ENCODE results near the gene EPB41L3. TPM values are rescaled to one million over a fixed set of nuclear protein-coding genes. Genes with fewer than 3 reads are reported as not detected.
A peak's percentile ranks its signal among the peaks of the same experiment; 100 is the strongest.

EPB41L3 gene
- polyA plus RNA-seq (2013, experiment 1 of 2), result 0.23 TPM
- 0.33 TPM for polyA plus RNA-seq (2013, experiment 2 of 2)

DNA sequence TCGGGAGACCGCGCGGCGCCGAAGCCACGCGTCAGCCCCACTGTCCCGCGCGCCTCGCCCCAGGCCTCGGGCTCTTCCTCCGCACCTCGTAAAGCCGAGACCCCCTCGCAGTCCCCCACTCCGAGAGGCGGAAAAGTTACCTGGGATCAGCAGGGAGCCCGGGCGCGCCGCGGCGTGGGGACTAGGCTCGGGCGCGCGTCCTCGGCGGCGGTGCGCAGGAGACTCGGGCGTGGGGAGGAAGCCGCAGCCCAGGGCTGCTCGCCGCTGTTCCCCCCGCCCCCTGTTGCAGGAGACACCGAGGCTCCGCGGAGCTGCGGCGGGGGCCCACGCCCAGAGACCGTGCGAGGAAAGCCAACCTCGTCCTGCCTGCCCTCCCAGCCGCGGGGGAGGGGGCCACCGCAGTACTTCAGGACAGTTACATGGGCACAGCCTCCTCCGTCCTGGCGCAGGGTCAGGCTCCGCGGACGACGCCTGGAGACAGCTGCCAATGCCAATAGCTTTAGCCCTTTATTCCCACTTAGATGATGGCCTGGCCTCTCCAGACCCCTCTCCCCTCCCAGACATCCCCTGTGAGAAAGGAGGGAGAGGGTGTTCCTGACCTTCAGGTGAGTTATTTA, at the start of gene EPB41L3:
Gene EPB41L3 (minus strand): TSS at position 225 of the 617 bp plus-strand sequence. CDS start 54,814 bp downstream, outside the sequence.
- Histone ChIP-seq H3K79me1 (replicated peaks; ENCODE audit: low read length, poor library complexity, severe bottlenecking) (no peaks in the 10 kb centered on the region), H3K4ac (ENCODE audit: low read depth in 1 of 2, low read length in 2 of 2) (no peak within 1 kb of the TSS), H2AK5ac (ENCODE audit: low read length, severe bottlenecking) (no peak within 1 kb of the TSS), H2BK12ac (ENCODE audit: low read length in 2 of 2) (no peak within 1 kb of the TSS), H3K27me3 (ENCODE audit: control insufficient read depth in 1 of 2, insufficient read depth in 1 of 2, low read length in 2 of 2) (peaks cover 0 to 18% of the 10 kb centered on the region in 2 experiments), H2AFZ (ENCODE audit: low read depth, low read length) (peak within 1 kb of the TSS; percentile 63), H2BK15ac (ENCODE audit: low read depth, poor library complexity, severe bottlenecking) (no peak within 1 kb of the TSS), H3K36me3 (ENCODE audit: control insufficient read depth in 1 of 2, insufficient read depth in 2 of 2, low read depth in 1 of 2, low read length in 2 of 2) (no peaks in the 10 kb centered on the region), H3K23ac (ENCODE audit: low read length in 2 of 2) (no peak within 1 kb of the TSS), H3K4me1 (ENCODE audit: control insufficient read depth, insufficient read depth, low read depth, low read length) (peaks cover 12% of the 10 kb centered on the region), H2BK120ac (ENCODE audit: low read depth, low read length) (no peak within 1 kb of the TSS), H4K91ac (ENCODE audit: low read length) (no peak within 1 kb of the TSS), H3K27ac (ENCODE audit: low read length, poor library complexity, severe bottlenecking) (no peak within 1 kb of the TSS), H2BK5ac (ENCODE audit: low read depth, low read length, poor library complexity, severe bottlenecking) (no peak within 1 kb of the TSS), H3K9ac (ENCODE audit: low read length) (peak within 1 kb of the TSS; percentile 93), H3K4me3 (ENCODE audit: insufficient read depth in 1 of 2, low read depth in 1 of 2, low read length in 2 of 2) (peak within 1 kb of the TSS; percentile 70 to 90), H4K8ac (ENCODE audit: low read length) (no peak within 1 kb of the TSS), H3K4me2 (ENCODE audit: low read length, poor library complexity, severe bottlenecking) (peak within 1 kb of the TSS; percentile 99), H3K14ac (ENCODE audit: low read length in 2 of 2) (peak within 1 kb of the TSS in 1 of 2 experiments; percentile 1), H3K9me3 (ENCODE audit: control insufficient read depth, low read length) (no peaks in the 10 kb centered on the region), H3K18ac (ENCODE audit: low read depth in 1 of 2, low read length in 2 of 2) (no peak within 1 kb of the TSS)
- DNase-seq, result no peak
- under 1% methylated on average over 33 of the region's 57 CpGs for WGBS

DNA sequence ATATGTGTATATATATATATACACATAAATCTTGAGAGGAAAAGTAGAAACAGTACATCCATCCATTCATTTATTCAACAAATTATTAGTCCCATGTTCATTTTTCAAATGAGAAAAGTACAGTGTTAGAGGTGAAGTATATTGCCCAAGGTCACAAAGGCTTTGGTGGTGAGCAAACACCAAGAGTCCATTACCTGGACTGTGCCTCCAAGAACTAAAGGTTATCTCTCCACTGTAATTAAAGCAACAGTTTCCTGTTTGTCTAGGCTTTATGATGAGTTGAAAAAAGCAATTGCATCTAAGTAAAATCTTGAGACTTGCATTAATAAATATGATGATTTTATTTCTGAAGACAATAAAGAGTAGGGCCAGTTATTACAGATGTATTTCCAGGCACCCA, 44.7 kb upstream of the EPB41L3 start:
- Histone ChIP-seq H2BK5ac (ENCODE audit: low read depth, low read length, poor library complexity, severe bottlenecking) (no peak overlapping the region), H3K4ac (ENCODE audit: low read depth in 1 of 2, low read length in 2 of 2) (no peak overlapping the region), H3K27me3 (ENCODE audit: control insufficient read depth in 1 of 2, insufficient read depth in 1 of 2, low read length in 2 of 2) (no peaks in the 10 kb centered on the region), H3K14ac (ENCODE audit: low read length in 2 of 2) (no peak overlapping the region), H3K4me3 (ENCODE audit: insufficient read depth in 1 of 2, low read depth in 1 of 2, low read length in 2 of 2) (no peak overlapping the region), H2AFZ (ENCODE audit: low read depth, low read length) (no peak overlapping the region), H3K27ac (ENCODE audit: low read length, poor library complexity, severe bottlenecking) (no peak overlapping the region), H3K79me1 (replicated peaks; ENCODE audit: low read length, poor library complexity, severe bottlenecking) (no peaks in the 10 kb centered on the region), H3K23ac (ENCODE audit: low read length in 2 of 2) (no peak overlapping the region), H2BK12ac (ENCODE audit: low read length in 2 of 2) (no peak overlapping the region), H2BK120ac (ENCODE audit: low read depth, low read length) (no peak overlapping the region), H4K91ac (ENCODE audit: low read length) (no peak overlapping the region), H2BK15ac (ENCODE audit: low read depth, poor library complexity, severe bottlenecking) (no peak overlapping the region), H3K18ac (ENCODE audit: low read depth in 1 of 2, low read length in 2 of 2) (no peak overlapping the region), H3K9ac (ENCODE audit: low read length) (no peak overlapping the region), H3K4me2 (ENCODE audit: low read length, poor library complexity, severe bottlenecking) (no peak overlapping the region), H3K4me1 (ENCODE audit: control insufficient read depth, insufficient read depth, low read depth, low read length) (peaks cover 5% of the 10 kb centered on the region), H3K9me3 (ENCODE audit: control insufficient read depth, low read length) (no peaks in the 10 kb centered on the region), H2AK5ac (ENCODE audit: low read length, severe bottlenecking) (no peak overlapping the region), H3K36me3 (ENCODE audit: control insufficient read depth in 1 of 2, insufficient read depth in 2 of 2, low read depth in 1 of 2, low read length in 2 of 2) (no peaks in the 10 kb centered on the region), H4K8ac (ENCODE audit: low read length) (no peak overlapping the region)
- DNase-seq, result no peak

DNA sequence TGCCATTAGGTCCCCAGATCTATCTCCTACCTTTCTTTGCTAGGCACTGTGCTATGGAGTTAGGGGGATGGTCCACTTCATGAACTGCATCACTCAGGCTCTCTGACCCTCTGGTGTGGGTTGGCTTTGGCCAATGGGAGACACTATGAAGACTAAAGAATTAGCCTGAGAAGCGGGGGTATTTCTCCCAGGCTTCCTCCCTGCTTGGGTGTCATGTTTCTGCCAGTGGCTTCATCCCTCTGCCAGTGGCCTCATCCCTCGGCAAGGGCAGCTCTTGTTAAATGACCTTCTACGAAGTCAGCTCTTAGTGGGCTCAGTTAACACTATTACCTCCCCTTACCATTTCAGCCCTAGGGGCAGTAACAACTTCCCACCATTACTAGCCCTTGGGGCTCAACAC, 41.9 kb upstream of the EPB41L3 start:
- Histone ChIP-seq H3K4me2 (ENCODE audit: low read length, poor library complexity, severe bottlenecking) (no peak overlapping the region), H3K18ac (ENCODE audit: low read depth in 1 of 2, low read length in 2 of 2) (no peak overlapping the region), H3K27me3 (ENCODE audit: control insufficient read depth in 1 of 2, insufficient read depth in 1 of 2, low read length in 2 of 2) (no peaks in the 10 kb centered on the region), H3K4ac (ENCODE audit: low read depth in 1 of 2, low read length in 2 of 2) (no peak overlapping the region), H2BK12ac (ENCODE audit: low read length in 2 of 2) (no peak overlapping the region), H3K79me1 (replicated peaks; ENCODE audit: low read length, poor library complexity, severe bottlenecking) (no peaks in the 10 kb centered on the region), H2AFZ (ENCODE audit: low read depth, low read length) (no peak overlapping the region), H2BK120ac (ENCODE audit: low read depth, low read length) (no peak overlapping the region), H2BK15ac (ENCODE audit: low read depth, poor library complexity, severe bottlenecking) (no peak overlapping the region), H3K9ac (ENCODE audit: low read length) (no peak overlapping the region), H3K4me1 (ENCODE audit: control insufficient read depth, insufficient read depth, low read depth, low read length) (peaks cover 11% of the 10 kb centered on the region), H3K4me3 (ENCODE audit: insufficient read depth in 1 of 2, low read depth in 1 of 2, low read length in 2 of 2) (no peak overlapping the region), H3K23ac (ENCODE audit: low read length in 2 of 2) (no peak overlapping the region), H3K9me3 (ENCODE audit: control insufficient read depth, low read length) (no peaks in the 10 kb centered on the region), H2AK5ac (ENCODE audit: low read length, severe bottlenecking) (peak overlapping the region; percentile 43), H3K36me3 (ENCODE audit: control insufficient read depth in 1 of 2, insufficient read depth in 2 of 2, low read depth in 1 of 2, low read length in 2 of 2) (no peaks in the 10 kb centered on the region), H2BK5ac (ENCODE audit: low read depth, low read length, poor library complexity, severe bottlenecking) (no peak overlapping the region), H3K14ac (ENCODE audit: low read length in 2 of 2) (no peak overlapping the region), H4K8ac (ENCODE audit: low read length) (no peak overlapping the region), H3K27ac (ENCODE audit: low read length, poor library complexity, severe bottlenecking) (no peak overlapping the region), H4K91ac (ENCODE audit: low read length) (no peak overlapping the region)
- DNase-seq, result no peak
- WGBS, result 64% methylated on average over 3 of the region's 3 CpGs

DNA sequence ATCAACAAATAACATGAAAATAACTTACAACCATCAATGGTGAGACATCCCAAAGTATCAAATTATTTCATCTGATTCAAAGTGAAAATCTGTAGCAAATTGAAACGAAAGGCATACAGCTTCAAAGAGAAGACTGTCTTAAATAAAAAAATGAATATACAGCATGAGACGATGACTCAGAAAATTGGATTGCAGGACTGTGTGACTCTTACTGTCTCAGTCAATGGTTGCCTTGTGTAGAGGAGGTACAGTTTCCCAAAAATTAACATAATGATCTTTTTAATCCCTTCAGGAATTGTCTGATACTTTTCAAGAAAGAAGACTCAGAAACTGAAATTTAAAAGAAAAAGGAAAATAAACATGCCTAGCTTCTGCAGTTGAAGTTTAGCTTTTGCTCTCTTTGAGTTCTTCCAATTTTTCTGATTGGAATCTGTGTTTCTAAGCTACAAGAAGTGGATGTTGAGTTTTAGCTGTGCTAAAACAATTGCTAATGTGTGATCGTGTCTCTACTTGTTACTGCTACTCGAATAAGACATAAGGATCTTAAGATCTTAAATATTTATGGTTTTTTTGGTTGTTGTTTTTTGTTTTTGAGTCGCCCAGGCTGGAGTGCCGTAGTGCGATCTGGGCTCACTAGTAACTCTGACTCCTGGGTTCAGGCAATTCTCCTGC, 41.1 kb upstream of the EPB41L3 start:
- Histone ChIP-seq H2BK120ac (ENCODE audit: low read depth, low read length) (no peak overlapping the region), H3K18ac (ENCODE audit: low read depth in 1 of 2, low read length in 2 of 2) (no peak overlapping the region), H3K4me3 (ENCODE audit: insufficient read depth in 1 of 2, low read depth in 1 of 2, low read length in 2 of 2) (no peak overlapping the region), H2BK5ac (ENCODE audit: low read depth, low read length, poor library complexity, severe bottlenecking) (no peak overlapping the region), H4K8ac (ENCODE audit: low read length) (no peak overlapping the region), H2AFZ (ENCODE audit: low read depth, low read length) (no peak overlapping the region), H3K4ac (ENCODE audit: low read depth in 1 of 2, low read length in 2 of 2) (no peak overlapping the region), H3K36me3 (ENCODE audit: control insufficient read depth in 1 of 2, insufficient read depth in 2 of 2, low read depth in 1 of 2, low read length in 2 of 2) (no peaks in the 10 kb centered on the region), H3K9me3 (ENCODE audit: control insufficient read depth, low read length) (no peaks in the 10 kb centered on the region), H3K27ac (ENCODE audit: low read length, poor library complexity, severe bottlenecking) (no peak overlapping the region), H3K4me2 (ENCODE audit: low read length, poor library complexity, severe bottlenecking) (no peak overlapping the region), H3K14ac (ENCODE audit: low read length in 2 of 2) (no peak overlapping the region), H2BK12ac (ENCODE audit: low read length in 2 of 2) (no peak overlapping the region), H4K91ac (ENCODE audit: low read length) (no peak overlapping the region), H3K9ac (ENCODE audit: low read length) (no peak overlapping the region), H3K4me1 (ENCODE audit: control insufficient read depth, insufficient read depth, low read depth, low read length) (peaks cover 11% of the 10 kb centered on the region), H3K27me3 (ENCODE audit: control insufficient read depth in 1 of 2, insufficient read depth in 1 of 2, low read length in 2 of 2) (no peaks in the 10 kb centered on the region), H2BK15ac (ENCODE audit: low read depth, poor library complexity, severe bottlenecking) (no peak overlapping the region), H3K79me1 (replicated peaks; ENCODE audit: low read length, poor library complexity, severe bottlenecking) (no peaks in the 10 kb centered on the region), H3K23ac (ENCODE audit: low read length in 2 of 2) (no peak overlapping the region), H2AK5ac (ENCODE audit: low read length, severe bottlenecking) (no peak overlapping the region)
- DNase-seq, result no peak
- 86% methylated on average over 7 of the region's 7 CpGs for WGBS

Measured in mesenchymal stem cell (in vitro differentiated cells and primary cell).